Activated CD4-positive, alpha-beta memory T cell treated with anti-CD3 and anti-CD28 coated beads, Interleukin-2, amount 10 ng/mL, durations not matched to agents 7 days and 5 days (primary cell): ENCODE results near the gene PRKN. TPM values are rescaled to one million over a fixed set of nuclear protein-coding genes. Genes with fewer than 3 reads are reported as not detected.
A peak's percentile ranks its signal among the peaks of the same experiment; 100 is the strongest.

ENCODE experiments used
- CTCF ChIA-PET: fragments of 350-600 bp; sonication (Branson Sonifier 250); formaldehyde crosslinking; loops from one replicate; lab custom pipeline; 2021; ENCODE audit warnings: antibody characterized with exemption, inconsistent platforms; lab: Charles Lee
- POLR2A ChIA-PET: fragments of 350-600 bp; sonication (Branson Sonifier 250); formaldehyde crosslinking; loops from one replicate; lab custom pipeline; 2021; ENCODE audit warnings: antibody characterized with exemption; lab: Charles Lee
- DNase-seq: peaks from one replicate; pipeline ENCODE4 v3.0.0-alpha.2; 2020
- H3K27ac Mint-ChIP-seq: one replicate; pipeline ENCODE4 v1.8.0; 2021; ENCODE audit warnings: mild to moderate bottlenecking, mixed read lengths
- H3K27me3 Mint-ChIP-seq: one replicate; pipeline ENCODE4 v1.8.0; 2021; ENCODE audit warnings: mixed read lengths
- H3K36me3 Mint-ChIP-seq: one replicate; pipeline ENCODE4 v1.8.0; 2021; ENCODE audit warnings: low read depth, mixed read lengths
- H3K4me1 Mint-ChIP-seq: one replicate; pipeline ENCODE4 v1.8.0; 2021; ENCODE audit warnings: mixed read lengths
- H3K4me3 Mint-ChIP-seq: one replicate; pipeline ENCODE4 v1.8.0; 2021; ENCODE audit warnings: mild to moderate bottlenecking, mixed read lengths
- H3K9me3 Mint-ChIP-seq: one replicate; pipeline ENCODE4 v1.8.0; 2021; ENCODE audit warnings: mixed read lengths
- total RNA-seq, 2 experiments: library from RNA; stranded (reverse); gene quantifications; one replicate each; pipeline ENCODE4 v1.2.3, GENCODE V29; 2021

PRKN gene
- total RNA-seq, 2 experiments from 2014 or later = 0.13 to 0.43 TPM

DNA sequence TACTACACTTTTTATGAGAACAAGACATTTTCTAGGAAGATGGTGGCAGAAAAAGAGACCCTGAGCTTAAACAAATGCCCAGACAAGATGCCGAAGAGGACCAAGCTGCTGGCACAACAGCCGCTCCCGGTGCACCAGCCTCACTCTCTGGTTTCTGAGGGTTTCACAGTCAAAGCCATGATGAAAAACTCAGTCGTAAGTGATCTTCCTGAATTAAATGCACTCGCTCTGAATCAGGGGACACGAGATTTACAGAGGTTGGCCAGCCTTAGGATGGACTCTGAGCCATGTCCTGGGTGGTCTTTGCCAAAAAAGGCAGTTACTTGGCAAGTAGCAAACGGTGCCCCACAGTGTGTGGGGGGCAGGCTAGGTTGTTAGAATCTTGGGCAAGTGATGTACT, 631 bp upstream of the PRKN start:
- Mint-ChIP-seq H3K9me3 (no peaks in the 10 kb centered on the region), H3K4me3 (peak overlapping the region; percentile 88), H3K4me1 (peaks cover 13% of the 10 kb centered on the region), H3K27me3 (no peaks in the 10 kb centered on the region), H3K36me3 (no peaks in the 10 kb centered on the region), H3K27ac (no peak overlapping the region)
- POLR2A ChIA-PET = interaction anchor here (0.6 kb wide), 1 partner anchor 19 kb away, joined by 4 read pairs; no protein-coding TSS in a partner anchor
- CTCF ChIA-PET = interaction anchor here (0.5 kb wide), 1 partner anchor 708 kb away, joined by 3 read pairs; no protein-coding TSS in a partner anchor
- DNase-seq = no peak

DNA sequence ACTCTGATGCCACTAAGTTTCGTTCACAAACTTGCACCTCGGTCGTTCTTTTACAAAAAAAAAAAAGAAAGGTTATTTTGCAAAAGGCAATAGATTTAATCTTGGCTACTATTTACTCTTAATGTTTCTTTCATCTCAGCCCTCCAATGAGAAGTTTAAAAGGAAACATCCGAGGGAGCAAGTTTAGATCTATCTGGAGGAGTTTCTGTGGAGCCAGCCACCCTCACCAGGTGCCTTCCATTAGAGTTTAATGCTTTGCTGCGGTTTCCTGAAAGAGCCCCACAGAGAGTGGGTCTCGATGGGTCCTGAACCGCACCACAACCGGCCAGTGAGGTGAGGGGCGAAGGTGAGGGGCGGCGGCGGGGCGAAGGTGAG, 632 bp downstream of the PRKN start:
- POLR2A ChIA-PET = no interaction called here
- peaks cover 11% of the 10 kb centered on the region for H3K4me1 Mint-ChIP-seq
- peak overlapping the region; percentile 67 for H3K27ac Mint-ChIP-seq
- CTCF ChIA-PET = interaction anchor here (0.8 kb wide), 1 partner anchor 9 kb away, joined by 4 read pairs; no protein-coding TSS in a partner anchor
- H3K4me3 Mint-ChIP-seq = peak overlapping the region; percentile 88
- H3K27me3 Mint-ChIP-seq = no peaks in the 10 kb centered on the region
- no peaks in the 10 kb centered on the region for H3K9me3 Mint-ChIP-seq
- H3K36me3 Mint-ChIP-seq = no peaks in the 10 kb centered on the region
- DNase-seq = no peak

DNA sequence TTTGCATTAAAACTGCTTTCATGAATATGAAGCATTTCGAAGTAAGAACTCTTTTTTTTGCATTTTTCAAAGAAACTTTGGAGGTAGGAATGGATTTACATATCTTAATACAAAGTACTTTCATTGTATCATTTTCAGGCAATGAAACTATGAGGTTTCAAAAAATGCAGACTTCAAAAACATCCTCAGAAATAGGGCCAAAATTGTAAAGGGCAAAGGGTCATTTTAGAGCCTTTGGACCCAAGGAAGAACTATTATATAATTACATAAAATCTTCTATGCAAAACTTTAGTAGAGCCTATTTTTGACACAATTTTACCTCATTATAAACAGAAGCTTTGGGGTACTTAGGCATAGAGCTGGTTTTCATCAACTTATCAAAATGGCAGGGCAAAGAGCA, 4.9 kb downstream of the PRKN start:
- ChIA-PET CTCF (no interaction called here), POLR2A (no interaction called here)
- peaks cover 3% of the 10 kb centered on the region for H3K9me3 Mint-ChIP-seq
- no peak overlapping the region for H3K27ac Mint-ChIP-seq
- DNase-seq = no peak
- H3K27me3 Mint-ChIP-seq = no peaks in the 10 kb centered on the region
- H3K4me3 Mint-ChIP-seq = no peak overlapping the region
- H3K36me3 Mint-ChIP-seq = no peaks in the 10 kb centered on the region
- H3K4me1 Mint-ChIP-seq = peaks cover 6% of the 10 kb centered on the region

DNA sequence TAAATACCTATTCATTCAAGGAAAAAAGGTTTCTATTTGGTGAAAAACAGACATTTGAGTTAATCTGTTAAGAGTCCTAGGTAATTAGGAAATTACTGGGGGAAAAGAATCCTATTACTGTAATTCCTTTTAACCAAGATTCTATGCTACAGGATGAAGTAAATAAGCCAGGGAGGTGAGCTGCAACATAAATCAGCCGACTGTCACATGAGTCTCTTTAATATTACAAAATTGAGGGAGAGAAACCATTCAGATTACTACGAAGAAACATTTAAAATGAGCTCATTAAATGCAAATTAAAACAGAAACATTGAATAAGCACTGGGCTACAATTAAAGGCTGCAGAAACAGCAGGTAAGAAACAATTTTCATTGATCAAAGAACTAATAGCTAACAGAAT, 5.3 kb downstream of the PRKN start:
- no peak overlapping the region for H3K4me3 Mint-ChIP-seq
- H3K36me3 Mint-ChIP-seq = no peaks in the 10 kb centered on the region
- no peak overlapping the region for H3K27ac Mint-ChIP-seq
- ChIA-PET CTCF (no interaction called here), POLR2A (no interaction called here)
- H3K27me3 Mint-ChIP-seq = no peaks in the 10 kb centered on the region
- peaks cover 3% of the 10 kb centered on the region for H3K9me3 Mint-ChIP-seq
- peaks cover 6% of the 10 kb centered on the region for H3K4me1 Mint-ChIP-seq
- no peak for DNase-seq

DNA sequence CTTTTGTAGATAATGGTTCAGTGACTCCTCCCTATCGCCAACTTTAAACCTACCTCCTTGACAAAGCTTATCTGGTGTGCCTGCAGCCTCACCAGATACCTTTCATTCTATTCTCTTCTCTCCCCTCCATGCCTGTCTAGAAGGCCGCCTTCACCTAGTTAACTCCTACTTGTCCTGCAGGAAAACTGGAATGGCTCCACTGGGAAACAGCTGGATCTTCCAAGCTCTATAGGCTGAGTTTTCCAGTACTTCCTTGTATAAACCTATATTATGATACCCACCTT, 6.2 kb downstream of the PRKN start:
- Mint-ChIP-seq H3K4me1 (no peaks in the 10 kb centered on the region), H3K9me3 (peaks cover 6% of the 10 kb centered on the region), H3K4me3 (no peak overlapping the region), H3K27me3 (no peaks in the 10 kb centered on the region), H3K27ac (no peak overlapping the region), H3K36me3 (no peaks in the 10 kb centered on the region)
- no peak for DNase-seq
- CTCF ChIA-PET = no interaction called here
- POLR2A ChIA-PET = no interaction called here

DNA sequence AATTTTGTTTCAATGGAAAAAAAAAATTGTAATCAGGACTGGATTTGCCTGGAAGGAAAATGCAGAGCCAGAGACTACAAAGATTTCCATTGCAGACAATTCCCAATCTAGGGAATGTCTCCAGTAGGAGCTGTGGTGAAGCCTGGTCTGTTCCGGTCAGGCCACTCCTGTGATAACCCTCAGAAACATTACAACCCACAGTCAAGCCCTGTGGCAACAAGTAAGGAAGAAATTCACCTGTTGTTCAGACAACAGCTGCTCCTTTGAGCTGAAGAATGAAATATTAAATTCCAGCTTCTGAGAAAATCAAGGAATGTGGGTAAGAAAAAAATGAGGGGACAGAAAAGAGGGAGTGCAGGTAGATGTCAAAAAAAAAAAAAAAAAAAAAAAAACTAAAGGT, 8.0 kb downstream of the PRKN start:
- Mint-ChIP-seq H3K27ac (no peak overlapping the region), H3K27me3 (no peaks in the 10 kb centered on the region), H3K4me1 (no peaks in the 10 kb centered on the region), H3K9me3 (peaks cover 6% of the 10 kb centered on the region), H3K4me3 (no peak overlapping the region), H3K36me3 (no peaks in the 10 kb centered on the region)
- POLR2A ChIA-PET = no interaction called here
- CTCF ChIA-PET = no interaction called here
- DNase-seq = no peak

DNA sequence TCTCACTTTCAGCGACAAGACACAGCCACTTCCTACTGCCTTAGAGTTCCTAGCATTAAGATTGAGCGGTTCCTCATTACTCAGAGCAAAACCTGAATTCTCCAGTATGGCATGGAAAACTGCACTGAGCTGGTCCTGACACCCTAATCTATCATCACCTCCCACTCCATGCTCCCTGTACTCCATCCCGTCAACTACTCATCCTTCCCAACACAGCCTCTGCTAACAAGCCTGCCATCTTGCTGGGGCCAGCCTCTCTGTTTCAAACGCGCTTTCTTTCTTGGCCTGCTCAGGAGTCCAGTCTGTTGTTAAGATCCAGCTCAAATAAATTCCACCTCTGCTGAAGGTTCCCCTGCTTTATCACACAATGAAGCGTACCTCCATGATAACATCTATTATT, 12.0 kb downstream of the PRKN start:
- no peaks in the 10 kb centered on the region for H3K27me3 Mint-ChIP-seq
- H3K27ac Mint-ChIP-seq = no peak overlapping the region
- no peaks in the 10 kb centered on the region for H3K36me3 Mint-ChIP-seq
- no peak overlapping the region for H3K4me3 Mint-ChIP-seq
- DNase-seq = no peak
- H3K4me1 Mint-ChIP-seq = no peaks in the 10 kb centered on the region
- ChIA-PET CTCF (no interaction called here), POLR2A (no interaction called here)
- H3K9me3 Mint-ChIP-seq = peaks cover 6% of the 10 kb centered on the region

DNA sequence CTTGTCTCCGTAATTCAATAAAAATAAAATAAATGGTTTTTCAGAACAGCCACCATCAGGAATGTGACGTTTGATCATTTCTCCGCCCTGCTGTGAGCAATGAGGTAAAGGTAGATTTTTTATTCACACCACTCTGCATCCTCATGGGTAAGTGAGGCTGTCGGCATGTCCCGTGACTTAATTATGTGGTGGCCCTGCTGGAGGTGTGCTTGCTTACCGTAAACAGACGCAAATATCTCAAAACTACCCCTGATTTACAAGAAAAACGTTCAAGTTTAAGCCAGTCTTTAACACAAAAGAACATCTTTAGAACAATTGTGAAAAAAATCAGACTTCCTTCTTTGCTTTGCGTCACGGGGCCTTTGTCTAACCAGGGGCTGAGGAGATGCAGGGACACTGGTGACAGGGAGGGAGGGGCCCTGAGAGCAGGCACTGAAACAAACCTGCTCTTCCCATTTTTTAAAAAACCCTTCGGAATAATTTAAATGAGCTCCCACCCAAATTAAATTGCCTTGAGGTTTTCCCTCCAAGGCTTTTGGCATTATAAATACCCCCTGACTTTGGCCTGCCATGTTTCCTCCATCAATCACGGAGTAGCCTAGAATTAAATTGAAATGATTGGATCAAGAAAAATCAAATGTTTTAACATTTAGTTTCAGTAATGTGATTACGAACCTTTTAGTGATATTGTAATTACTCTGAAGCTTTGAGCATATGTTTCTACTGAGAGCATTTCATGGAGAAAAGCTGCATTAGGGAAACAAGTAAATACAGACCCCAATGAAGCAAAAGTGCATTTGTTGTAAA, 13.4 kb downstream of the PRKN start:
- Mint-ChIP-seq H3K27me3 (no peaks in the 10 kb centered on the region), H3K27ac (no peak overlapping the region), H3K4me1 (no peaks in the 10 kb centered on the region), H3K9me3 (peaks cover 6% of the 10 kb centered on the region), H3K4me3 (no peak overlapping the region), H3K36me3 (no peaks in the 10 kb centered on the region)
- CTCF ChIA-PET = no interaction called here
- POLR2A ChIA-PET = no interaction called here
- DNase-seq = no peak

DNA sequence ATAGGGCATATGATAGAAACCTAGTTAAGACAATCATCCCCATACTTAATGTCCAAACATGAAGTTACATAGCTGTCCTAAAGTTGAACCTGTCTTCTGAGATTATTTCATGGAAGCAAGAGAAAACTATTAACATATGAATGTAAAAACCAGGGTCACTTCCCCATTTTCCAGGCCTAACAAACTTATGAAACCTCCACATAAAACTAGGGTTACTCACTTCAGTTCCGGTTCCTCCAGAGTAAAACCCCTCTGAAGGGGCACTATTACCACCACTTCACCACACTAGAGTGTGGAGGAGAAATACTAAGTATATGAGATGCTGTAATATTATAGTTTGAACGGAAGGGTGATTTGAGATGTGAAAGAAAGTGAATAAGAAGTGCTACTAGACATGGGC, 14.9 kb downstream of the PRKN start:
- H3K27me3 Mint-ChIP-seq = no peaks in the 10 kb centered on the region
- POLR2A ChIA-PET = no interaction called here
- no peak for DNase-seq
- peaks cover 3% of the 10 kb centered on the region for H3K9me3 Mint-ChIP-seq
- no peaks in the 10 kb centered on the region for H3K36me3 Mint-ChIP-seq
- no peaks in the 10 kb centered on the region for H3K4me1 Mint-ChIP-seq
- H3K4me3 Mint-ChIP-seq = no peak overlapping the region
- H3K27ac Mint-ChIP-seq = no peak overlapping the region
- CTCF ChIA-PET = no interaction called here

DNA sequence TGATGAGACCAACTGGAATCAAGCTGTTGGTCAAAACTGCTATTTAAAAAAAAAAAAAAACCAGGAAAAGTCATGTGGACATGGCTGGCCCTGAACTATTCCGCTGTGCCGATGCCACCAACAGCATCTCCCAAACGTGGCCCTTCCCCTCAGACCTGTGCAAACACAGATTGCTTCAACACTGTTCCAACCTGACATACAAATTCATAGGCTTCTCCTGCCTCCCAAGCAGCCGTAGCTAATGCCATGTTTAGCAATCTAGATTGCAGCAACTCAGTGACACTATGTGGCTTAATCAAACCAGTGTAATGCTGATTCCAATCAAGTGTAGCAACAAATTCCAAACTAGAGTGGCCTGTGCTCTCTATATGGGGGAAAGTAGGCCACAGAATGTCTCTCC, 16.2 kb downstream of the PRKN start:
- H3K9me3 Mint-ChIP-seq = no peaks in the 10 kb centered on the region
- H3K27ac Mint-ChIP-seq = no peak overlapping the region
- ChIA-PET CTCF (no interaction called here), POLR2A (no interaction called here)
- H3K27me3 Mint-ChIP-seq = no peaks in the 10 kb centered on the region
- H3K36me3 Mint-ChIP-seq = no peaks in the 10 kb centered on the region
- H3K4me1 Mint-ChIP-seq = no peaks in the 10 kb centered on the region
- H3K4me3 Mint-ChIP-seq = no peak overlapping the region
- no peak for DNase-seq

DNA sequence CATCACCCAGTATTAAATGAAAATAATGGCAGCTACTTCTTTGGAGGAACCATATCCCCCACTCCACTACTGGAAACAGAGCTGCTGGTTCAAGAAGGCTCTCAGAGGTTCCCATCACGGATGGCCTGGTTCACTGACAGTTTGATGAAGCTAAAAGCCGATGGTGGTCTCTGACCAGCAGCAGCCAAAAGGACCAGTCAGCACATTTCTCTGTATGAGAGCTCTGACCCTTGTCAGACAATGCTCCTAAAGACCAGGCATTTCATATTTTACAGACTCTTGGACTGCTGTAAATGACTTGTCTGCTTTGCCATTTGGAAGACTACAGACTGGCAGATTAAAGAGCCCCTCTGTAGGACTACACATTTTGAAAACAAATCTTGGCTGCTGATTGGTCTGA, 16.6 kb downstream of the PRKN start:
- H3K9me3 Mint-ChIP-seq = no peaks in the 10 kb centered on the region
- POLR2A ChIA-PET = no interaction called here
- H3K36me3 Mint-ChIP-seq = no peaks in the 10 kb centered on the region
- H3K4me3 Mint-ChIP-seq = no peak overlapping the region
- no peaks in the 10 kb centered on the region for H3K4me1 Mint-ChIP-seq
- H3K27me3 Mint-ChIP-seq = no peaks in the 10 kb centered on the region
- CTCF ChIA-PET = no interaction called here
- no peak overlapping the region for H3K27ac Mint-ChIP-seq
- no peak for DNase-seq

DNA sequence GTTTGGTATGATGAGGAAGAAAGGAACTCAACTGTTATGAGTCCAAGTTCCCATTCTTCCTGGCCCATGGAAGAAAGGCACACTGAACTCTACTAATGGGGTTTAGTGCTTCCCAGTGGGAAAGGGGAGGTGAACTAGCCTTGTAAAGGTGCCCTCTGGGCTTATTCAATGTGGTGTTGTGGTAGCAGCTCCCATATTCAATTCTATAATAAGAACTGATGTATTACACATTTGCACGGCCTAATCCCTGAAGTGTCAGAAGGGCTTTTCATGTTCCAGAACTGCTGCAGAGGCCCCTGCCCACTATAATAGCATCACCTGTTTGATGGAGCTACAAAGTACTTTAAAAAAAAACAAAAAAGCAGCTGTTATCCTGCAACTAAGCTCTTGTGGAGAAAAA, 17.1 kb downstream of the PRKN start:
- no peaks in the 10 kb centered on the region for H3K27me3 Mint-ChIP-seq
- H3K4me3 Mint-ChIP-seq = no peak overlapping the region
- DNase-seq = no peak
- H3K4me1 Mint-ChIP-seq = no peaks in the 10 kb centered on the region
- no peaks in the 10 kb centered on the region for H3K9me3 Mint-ChIP-seq
- no peak overlapping the region for H3K27ac Mint-ChIP-seq
- CTCF ChIA-PET = no interaction called here
- no peaks in the 10 kb centered on the region for H3K36me3 Mint-ChIP-seq
- POLR2A ChIA-PET = no interaction called here

DNA sequence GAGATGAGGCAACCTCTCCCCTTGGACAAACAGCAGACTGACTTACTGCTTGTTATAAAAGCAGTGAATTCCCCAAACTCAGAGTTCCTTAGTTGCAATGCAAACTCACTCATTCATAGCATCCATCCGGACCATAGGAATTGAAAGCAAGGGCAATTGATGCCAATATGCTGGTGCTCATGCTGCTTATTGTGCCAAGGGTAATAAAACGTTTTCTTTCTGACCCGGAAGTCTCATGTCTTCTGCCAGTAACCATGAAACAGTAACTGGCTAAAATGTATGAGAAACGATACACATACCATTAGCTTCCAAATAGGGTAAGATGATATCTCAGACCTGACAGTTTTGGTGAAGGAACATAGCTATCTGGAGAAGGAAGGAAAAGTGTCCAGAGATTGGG, 18.1 kb downstream of the PRKN start:
- Mint-ChIP-seq H3K9me3 (no peaks in the 10 kb centered on the region), H3K4me3 (no peak overlapping the region), H3K27ac (no peak overlapping the region), H3K36me3 (no peaks in the 10 kb centered on the region), H3K4me1 (no peaks in the 10 kb centered on the region), H3K27me3 (no peaks in the 10 kb centered on the region)
- CTCF ChIA-PET = no interaction called here
- POLR2A ChIA-PET = interaction anchor here (0.6 kb wide), 1 partner anchor 19 kb away, joined by 4 read pairs; the partner anchor contains the start of gene PACRG
- DNase-seq = no peak

DNA sequence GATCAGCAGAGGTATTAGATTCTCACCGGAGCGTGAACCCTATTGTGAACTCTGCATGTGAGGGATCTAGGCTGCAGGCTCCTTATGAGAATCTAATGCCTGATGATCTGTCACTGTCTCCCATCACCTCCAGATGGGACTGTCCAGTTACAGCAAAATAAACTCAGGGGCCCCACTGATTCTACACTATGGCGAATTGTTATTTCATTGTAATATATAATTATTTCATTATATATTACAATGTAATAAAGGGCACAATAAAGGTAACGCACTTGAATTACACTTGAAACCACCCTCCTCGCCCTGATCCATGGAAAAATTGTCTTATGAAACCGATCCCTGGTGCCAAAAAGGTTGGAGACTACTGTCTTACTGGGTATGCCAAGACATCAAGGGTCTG, 18.6 kb downstream of the PRKN start:
- POLR2A ChIA-PET = interaction anchor here (0.6 kb wide), 1 partner anchor 19 kb away, joined by 4 read pairs; the partner anchor contains the start of gene PACRG
- Mint-ChIP-seq H3K4me3 (no peak overlapping the region), H3K4me1 (no peaks in the 10 kb centered on the region), H3K9me3 (no peaks in the 10 kb centered on the region), H3K27ac (no peak overlapping the region), H3K27me3 (no peaks in the 10 kb centered on the region), H3K36me3 (no peaks in the 10 kb centered on the region)
- no peak for DNase-seq
- CTCF ChIA-PET = no interaction called here
